ENCODE results near the gene RTN4IP1.

Gene RTN4IP1

DNA sequence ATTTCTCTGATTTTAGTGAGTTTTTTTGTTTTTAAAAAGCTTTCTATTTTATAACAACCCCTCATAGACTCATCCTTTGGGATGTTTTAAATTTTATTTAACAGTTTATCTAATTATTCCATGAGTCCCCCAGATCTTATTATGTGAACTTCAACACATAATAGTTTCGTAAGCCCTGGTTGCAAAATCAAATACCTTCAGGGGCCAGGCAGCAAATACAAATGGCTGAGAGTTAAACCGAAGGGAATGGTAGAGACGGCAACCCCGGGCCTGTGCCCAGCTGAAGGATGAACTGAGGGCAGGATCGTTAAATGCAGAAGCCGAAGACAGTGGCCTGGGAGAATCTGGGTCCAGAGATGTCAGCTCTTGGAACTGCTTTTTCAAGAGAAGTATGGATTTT lies 88.4 kb downstream of the RTN4IP1 start:
- DNase-seq = no peak

DNA sequence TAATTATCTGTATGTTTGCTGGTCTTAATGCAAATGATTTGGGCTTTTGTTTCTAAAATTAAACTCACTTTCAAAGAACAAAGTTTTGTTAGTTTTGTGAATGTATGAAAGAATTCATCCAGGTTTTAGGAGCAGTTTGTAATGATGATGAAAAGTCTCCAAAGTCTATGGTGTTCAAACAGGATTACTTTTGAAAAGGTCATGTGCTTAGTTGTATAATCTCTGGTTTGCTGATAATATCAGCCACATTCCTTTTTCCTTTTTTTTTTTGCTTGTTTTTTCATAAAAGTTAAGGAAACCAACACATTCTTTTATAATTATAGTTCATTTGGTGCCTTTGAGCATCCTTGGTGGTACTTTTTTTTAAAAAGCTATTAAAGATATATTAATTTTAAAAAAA lies 88.9 kb downstream of the RTN4IP1 start:
- DNase-seq = no peak

DNA sequence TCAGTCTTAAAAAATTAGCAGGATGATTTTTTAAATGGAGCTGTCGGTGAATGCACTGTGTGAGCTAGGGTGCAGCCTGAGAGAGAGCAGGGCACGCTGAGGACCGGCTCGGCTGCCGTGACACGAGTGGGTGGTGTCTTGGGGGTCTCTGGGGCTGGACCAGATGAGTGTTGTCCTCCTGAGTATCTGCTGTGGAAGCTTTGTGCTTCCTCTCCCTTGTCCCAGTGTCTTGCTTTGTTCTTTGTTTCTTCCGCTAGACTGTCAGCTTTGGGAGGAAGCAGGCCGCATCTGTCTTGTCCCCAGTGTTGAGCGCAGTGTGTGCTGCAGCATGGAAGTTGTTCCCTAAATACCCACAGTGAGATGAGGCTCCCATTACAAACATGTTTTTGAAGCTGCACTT lies 89.4 kb downstream of the RTN4IP1 start:
- no peak for DNase-seq

DNA sequence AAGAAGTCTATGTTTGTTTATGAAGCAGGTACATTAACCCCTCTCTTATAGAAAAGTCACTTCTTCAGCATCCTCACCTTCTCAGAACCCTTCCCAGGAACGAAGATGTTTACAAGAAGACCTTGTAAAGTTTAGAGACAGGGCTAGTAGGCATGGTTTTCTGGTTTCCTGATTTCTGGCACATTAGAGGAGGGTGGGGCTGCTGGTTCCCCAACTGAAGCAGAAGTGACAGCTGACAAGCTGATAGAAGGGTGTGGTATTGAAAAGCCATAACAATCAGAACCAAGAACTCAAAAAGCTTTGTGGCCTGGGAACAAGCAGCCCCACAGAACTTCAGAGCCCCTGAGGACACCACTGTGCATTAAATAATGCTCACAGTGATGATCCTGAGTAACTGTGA lies 91.2 kb downstream of the RTN4IP1 start:
- no peak for DNase-seq

DNA sequence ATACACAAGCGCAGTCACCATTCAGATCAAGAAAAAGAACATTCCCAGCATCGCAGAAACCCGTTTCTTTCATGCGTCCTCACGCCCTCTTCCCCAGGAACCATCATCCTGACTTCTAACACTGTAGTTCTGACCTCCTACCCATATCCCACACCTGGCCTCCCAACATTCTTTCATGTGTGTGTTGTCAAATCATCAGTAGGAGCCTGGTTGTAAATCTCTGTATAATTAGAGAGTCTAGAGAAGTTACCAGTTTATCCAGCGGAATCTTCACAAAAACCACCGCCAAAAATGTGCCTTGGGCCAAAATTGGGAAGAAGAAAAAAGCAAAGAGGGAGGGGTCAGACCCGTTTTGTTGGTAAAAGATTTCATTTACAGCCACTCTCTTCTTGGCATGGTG lies 91.6 kb downstream of the RTN4IP1 start:
- no peak for DNase-seq

DNA sequence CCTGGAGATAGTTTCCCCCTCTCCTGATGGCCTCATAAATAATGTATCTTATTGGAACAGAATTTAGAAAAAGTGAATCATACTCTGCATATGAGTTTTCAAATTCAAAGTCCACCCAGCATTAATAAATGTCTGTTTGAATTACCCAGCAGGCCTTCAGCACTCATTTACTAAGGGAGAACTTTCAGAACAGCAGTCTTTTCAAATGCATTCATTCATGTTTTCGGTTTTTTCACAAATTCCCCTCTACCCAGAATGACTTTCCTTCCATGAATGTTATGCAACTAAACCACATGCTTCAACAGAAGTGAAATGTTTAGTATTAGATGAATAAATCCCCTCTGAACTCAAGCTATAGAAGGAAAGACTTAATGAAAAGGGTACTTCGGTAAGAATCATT lies 92.4 kb downstream of the RTN4IP1 start:
- DNase-seq = no peak

DNA sequence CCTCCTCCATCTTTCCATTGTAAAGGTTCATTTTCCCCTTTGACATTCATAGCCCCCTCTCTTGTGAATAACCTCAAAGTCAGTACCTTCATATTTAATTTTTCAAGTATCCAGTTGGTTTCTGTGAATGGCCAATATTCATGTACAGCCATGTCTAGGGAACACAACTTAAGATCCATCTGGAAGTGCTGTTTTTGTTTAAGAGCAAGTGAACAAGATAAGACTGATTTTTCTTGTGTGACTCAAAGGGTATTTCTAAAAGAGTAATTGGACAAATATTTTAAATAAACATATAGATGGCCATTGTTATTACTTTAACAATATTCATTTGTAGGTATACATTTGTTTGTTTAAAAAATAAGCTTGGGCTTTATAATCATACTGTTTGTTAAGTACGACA lies 92.9 kb downstream of the RTN4IP1 start:
- no peak for DNase-seq

DNA sequence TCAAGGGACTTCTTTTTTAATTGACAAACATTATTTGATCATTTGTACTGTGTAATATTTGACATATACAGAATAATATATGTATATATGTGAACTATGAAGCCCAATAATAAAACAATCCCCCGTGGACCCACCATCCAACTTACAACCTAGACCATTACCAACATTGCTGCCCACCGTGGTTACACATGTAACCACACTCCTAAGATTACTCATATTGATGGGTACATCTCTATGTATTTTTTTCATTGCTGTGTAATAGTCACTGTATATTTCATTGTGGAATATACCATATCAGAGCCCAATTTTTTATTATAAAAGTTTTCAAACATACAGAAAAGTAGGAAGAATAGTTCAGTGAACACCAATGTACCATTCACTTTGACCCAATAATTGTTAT lies 94.3 kb downstream of the RTN4IP1 start:
- no peak for DNase-seq

DNA sequence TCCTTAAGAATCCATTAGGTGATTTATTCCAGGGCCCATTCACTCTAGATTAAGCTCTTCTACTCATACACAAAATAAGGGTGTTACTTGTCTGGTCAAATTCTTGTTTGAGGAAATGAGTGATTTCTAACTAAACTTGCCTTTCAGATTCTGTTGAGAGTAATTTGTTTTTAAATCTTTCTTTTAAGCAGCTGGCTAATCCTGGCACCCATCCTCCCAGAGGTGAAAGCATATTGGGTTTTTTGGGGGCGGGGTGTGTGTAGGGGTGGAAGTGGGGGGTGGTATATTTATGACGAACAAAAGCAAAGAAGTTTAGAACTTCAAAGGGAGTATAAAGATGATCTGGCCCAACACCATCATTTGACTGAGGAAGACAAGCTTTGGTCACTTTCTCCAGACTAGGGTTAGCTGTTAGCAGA lies 94.7 kb downstream of the RTN4IP1 start:
- no peak for DNase-seq

DNA sequence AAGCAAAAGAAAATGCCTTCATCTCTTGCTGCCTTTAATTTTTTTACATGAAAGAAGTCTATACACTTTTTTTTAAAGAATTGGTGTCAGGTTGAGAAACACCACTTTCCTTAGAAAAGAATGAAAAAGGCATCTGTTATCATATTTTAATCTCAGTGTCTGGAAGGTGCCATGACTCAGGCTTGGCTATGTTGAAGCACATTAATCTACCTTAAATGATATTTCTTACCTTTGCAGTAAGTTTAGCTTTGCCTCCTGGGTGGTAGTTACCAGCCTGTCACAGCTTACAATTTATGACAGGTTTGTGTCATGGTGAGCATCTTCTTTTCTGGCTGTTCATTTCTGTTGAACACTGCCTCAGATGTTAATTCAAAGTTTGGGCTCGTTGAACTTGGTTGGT lies 95.3 kb downstream of the RTN4IP1 start:
- no peak for DNase-seq

DNA sequence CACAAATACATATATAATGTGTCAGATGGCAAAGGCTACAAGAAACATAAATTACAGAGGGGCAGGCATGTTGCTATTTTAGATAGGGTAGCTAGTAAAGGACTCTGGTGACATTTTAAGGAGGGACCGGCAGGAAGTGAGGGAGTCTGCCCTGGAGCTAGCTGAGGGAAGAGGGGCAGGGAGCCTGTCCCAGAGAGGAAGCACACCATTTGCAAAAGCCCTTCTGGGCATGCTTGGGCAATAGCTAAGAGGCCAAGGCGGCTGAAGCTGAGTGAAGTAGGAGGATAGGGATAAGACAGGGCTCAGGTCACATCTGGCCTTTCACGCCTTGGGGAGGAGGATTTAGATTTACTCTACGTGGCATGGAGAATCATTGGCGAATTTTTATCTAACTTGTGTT lies 96.2 kb downstream of the RTN4IP1 start:
- DNase-seq = no peak

DNA sequence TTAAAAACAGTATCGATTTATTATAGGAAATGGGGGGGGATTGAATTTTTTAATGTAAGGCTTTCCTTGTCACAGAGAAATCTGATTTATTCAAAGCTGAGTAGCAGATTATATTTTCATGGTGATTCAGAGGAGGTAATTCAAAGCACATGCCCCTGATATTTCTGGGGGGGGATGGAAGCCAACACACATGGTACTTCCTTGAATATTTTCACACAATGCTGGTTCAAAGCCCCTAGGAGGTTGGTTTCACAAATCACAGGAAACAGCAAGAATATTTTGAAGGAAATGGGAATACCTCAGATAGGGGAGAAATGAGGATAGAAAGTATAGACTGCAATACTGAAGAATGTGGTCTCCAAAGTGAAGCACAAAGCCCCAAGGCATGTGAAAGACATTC lies 98.8 kb downstream of the RTN4IP1 start:
- peak; percentile 74 for DNase-seq

DNA sequence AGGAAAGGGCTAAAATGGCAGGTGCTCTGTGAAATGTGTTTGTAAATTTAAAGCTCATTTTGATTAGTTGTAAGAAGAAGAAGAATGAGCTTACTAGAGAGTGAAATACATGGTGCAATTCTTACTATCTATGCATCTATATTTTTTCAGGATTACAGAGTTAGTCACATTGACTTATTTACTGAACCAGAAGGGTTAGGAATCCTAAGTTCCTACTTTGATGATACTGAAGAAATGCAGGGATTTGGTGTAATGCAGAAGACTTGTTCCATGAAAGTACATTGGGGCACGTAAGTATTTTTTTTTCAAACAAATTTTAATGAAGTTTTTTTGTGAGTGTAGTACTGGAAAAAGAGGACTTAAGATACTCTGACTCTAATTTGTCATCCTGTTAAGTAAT lies 99.3 kb downstream of the RTN4IP1 start:
- no peak for DNase-seq

DNA sequence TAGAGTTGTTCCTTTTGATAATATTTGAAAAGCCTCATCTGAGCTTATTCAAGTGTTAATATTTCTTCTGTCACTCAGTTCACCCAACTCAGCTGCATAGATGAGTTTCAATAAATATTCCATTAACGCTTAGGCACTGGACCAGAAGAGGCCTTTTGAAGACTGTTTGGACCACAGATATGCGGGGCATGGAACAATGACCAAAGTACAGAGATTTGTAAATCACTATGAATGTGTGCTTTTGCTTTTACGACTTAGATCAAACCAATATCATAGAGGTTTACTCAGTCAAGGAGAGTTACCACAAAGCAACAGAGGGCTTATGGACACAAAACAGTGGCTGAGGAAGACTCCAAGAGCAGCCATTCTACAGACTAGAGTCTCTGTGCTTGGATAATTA lies 99.9 kb downstream of the RTN4IP1 start:
- DNase-seq = no peak

DNA sequence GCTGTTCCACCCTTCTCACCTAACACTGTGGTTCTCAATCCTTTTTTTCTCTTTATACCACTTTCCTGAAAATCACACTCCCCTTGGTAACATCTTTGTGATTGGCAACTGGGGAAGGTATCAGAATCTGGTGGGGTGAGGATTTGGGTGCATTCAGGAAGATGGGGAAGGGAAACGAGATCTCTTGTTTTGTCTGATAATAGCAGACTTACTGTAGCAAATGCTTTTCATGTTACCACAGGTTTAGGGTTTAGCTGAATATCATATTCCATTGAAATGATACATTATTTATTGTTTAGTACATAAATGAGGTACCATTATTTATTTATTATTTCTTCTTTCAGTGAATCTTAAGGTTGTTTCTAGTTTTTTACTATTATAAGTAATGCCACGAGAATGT lies 100.8 kb downstream of the RTN4IP1 start:
- no peak for DNase-seq

DNA sequence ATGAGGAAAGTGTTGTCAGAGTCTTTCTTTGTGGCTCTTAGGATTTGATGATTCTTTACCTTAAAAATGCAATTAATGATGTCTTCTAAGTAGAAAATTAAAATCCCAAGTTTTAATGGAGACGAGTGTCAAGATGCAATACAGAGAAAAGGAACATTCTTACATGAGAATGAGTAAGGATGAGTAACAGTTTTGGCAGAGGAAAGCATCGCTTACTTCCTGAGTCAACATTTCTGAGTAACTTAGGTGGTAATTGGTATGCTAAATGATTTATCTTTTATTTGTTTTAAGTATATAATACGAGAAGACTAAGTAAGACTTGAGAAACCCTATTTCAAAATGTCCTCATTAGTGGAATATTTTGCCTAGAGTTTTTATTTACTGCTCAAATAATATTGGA lies 101.3 kb downstream of the RTN4IP1 start:
- DNase-seq = peak; percentile 94

DNA sequence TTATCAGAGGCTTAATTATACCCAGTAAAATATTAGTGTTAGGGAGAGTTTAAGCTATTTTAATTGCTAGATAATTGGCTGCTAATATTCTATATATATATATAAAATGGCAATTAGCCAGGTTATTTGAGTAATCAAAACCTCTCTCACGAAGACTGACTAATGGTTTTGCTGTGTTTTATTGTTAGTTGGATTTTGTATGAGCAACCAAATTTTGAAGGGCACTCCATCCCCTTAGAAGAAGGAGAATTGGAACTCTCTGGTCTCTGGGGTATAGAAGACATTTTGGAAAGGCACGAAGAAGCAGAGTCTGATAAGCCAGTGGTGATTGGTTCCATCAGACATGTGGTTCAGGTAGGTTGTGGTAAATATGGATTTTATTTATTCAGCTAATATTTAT lies 102.2 kb downstream of the RTN4IP1 start:
- no peak for DNase-seq

DNA sequence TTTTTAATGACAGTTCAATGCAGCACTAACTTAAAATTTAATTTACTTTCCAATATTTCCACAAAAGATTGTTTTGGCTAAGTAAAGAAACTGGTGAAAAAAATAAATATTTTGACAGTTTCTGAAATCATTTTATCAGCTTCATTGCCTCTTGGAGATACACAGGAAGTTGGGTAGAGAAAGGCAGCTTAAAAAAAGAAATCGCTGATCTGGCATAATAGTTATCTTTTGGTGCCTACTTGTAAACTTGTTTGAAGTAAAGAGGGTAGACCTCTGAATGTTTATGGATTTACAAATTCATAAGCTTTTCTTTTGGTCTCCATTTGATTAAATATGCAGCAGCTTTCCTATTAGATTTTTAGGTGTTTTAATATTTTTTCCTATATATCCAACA lies 103.4 kb downstream of the RTN4IP1 start:
- no peak for DNase-seq

DNA sequence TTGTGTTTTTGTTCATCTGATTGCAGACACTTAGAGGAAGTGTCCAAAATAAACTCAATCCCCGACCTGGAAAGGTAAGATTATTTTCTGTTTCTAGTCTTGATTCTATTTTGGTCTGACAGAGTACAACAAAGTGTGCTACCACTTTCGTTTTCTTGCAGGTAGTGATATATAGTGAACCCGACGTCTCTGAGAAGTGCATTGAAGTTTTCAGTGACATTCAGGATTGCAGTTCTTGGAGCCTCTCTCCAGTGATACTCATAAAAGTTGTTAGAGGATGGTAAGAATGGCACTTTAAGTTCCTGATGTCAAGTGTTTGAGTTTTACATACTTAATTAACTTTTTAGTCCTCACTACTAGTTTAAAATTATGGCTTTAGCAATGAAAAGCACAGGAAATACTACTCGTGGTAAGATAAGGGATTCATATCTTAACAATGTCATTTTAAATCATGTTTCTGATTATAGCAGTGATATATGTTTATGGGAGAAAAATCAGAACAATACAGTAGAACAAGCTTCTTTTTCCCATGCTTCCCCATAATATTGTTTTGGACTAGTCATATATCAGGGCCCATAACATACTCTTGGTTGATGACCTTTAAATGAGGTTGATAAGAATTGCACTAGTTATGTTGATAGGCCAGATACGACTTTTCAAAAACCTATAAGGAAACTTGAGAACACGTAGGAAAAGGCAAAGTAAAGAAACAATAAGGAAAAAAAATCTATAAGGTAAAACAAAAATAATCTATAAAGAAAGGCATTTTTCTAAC lies 104.0 kb downstream of the RTN4IP1 start:
- no peak for DNase-seq

DNA sequence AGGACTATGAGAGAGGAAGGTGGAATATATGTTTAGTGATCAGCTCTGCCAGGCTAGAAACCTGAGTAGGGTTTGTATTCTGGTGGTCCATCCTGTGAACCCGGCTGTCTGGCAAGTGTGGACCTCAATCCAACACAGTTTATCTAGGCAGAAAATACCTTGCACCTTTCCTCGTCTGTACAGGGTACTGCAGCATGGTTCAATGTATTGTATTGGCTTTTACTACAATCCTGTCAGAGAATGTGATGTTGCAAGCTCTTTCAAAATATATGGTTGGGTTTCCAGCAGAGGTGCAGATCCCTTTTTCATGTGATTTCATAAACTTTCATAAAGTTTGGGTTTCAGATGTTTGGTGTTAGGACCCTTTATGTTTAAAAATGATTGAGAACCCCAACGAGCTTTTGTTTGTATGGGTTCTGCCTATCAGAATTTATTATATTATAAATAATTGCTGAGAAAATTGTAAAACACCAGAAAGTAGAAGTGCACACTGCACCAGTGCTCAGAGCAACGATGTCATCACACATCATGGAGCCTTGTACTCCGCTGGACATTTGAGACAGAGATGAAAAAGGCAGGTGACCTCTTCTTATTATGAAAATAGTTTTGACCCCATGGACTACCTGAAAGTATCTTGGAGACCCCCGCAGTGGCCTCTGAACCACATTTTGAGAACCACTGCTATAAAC lies 106.6 kb downstream of the RTN4IP1 start:
- no peak for DNase-seq
